HG02970 (cell line): ENCODE measurements around the gene NEDD1.

Experiments
- ATAC-seq: cut with Tn5 transposase; IDR thresholded peaks from one replicate; pipeline ENCODE4 v1.9.1; 2021; ENCODE audit warnings: mild to moderate bottlenecking, moderate library complexity, moderate number of reproducible peaks; ENCODE audit not compliant: unreplicated experiment, low FRiP score

The NEDD1 gene, protein sequence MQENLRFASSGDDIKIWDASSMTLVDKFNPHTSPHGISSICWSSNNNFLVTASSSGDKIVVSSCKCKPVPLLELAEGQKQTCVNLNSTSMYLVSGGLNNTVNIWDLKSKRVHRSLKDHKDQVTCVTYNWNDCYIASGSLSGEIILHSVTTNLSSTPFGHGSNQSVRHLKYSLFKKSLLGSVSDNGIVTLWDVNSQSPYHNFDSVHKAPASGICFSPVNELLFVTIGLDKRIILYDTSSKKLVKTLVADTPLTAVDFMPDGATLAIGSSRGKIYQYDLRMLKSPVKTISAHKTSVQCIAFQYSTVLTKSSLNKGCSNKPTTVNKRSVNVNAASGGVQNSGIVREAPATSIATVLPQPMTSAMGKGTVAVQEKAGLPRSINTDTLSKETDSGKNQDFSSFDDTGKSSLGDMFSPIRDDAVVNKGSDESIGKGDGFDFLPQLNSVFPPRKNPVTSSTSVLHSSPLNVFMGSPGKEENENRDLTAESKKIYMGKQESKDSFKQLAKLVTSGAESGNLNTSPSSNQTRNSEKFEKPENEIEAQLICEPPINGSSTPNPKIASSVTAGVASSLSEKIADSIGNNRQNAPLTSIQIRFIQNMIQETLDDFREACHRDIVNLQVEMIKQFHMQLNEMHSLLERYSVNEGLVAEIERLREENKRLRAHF

DNA sequence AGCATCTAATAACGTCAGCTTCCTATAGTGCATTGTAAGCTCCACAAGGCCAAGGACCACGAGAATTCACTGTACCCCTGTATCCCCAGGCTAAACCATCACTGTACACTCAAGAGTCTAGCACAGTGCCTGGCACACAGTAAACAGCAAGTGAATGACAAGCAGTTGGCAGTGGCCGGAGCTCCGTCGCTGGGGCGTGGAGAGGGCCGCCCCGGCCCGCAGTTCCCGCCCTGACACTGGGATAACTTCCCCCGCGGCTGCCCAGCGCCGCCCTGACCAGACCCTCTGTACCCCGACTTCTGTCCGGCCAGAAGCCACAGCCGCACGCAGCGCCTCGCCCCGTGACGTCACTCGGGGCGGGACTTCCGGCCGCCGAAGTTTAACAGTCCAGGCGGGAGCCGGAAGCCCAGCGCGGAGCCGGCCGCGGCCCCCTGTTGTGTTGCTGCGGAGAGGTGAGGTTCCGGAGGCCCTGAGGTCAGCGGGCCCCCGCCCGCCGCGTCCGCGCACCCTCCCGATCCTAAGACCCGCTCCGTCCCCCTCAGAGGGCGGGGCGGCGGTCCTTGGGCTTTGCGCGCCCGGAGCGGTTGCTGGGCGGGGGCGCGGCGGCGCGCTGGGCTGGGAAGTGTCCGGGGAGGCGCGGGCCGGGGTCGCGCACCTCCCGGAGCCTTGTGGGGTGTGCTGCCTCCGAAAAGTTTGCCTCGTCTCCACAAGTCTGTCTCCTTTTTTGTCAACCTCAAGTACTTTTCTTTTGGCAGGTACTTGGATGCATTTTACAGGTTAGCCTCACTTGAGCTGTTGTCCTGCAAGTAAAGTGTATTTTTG lies at the start of gene NEDD1:
TSS of gene NEDD1 (plus strand) at position 409 of the 822 bp plus-strand sequence. CDS start 2,503 bp downstream, outside the sequence.
- ATAC-seq, result peak; percentile 97

DNA sequence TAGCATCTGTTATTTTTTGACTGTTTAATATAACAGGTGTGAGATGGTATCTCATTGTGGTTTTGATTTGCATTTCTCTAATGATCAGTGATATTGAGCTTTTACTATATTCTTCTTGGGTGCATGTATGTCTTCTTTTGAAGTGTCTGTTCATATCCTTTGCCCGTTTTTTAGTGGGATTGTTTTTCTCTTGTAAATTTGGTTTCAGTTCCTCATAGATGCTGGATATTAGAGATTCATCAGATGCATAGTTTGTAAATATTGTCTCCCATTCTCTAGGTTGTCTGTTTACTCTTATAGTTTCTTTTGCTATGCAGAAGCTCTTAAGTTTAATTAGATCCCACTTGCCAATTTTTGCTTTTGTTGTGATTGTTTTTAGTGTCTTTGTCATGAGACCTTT lies 48.9 kb upstream of the NEDD1 start:
- ATAC-seq, result no peak

DNA sequence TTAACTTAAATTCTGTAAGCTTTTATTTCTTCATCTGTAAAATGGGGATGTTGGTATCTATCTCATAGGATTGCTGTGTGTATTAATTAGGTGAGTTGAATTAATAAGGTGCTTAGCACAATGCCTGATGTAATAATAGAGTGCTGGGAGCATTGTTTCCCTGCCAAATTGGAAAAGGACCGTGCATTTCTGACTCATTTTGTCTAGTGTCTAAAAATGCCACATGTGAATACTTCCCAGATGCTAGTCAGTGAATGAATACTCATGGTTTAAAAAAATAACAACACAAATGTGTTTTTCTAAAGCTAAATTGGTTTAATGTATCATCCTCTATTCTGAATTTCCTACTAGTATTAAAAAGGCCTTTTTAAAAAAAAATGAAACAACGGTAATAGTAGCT lies 45.4 kb upstream of the NEDD1 start:
- no peak for ATAC-seq

DNA sequence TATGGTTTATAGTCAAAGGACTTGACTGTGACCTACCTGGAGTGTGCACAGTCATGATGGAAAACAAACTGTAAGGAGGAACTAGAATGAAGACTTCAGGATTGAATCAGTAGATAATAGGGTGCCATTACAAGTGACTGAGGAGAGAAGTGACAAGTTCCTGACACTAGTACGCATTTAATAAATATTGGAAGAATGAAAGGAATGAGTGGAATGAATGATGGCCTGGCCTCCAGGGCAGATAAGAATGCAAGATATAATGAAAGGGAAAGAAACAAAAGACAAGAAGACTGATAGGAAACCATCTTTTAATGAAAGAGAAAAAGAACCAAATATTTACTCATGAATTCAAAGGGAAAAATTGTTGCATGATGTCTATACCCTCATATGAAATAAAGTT lies 44.7 kb upstream of the NEDD1 start:
- no peak for ATAC-seq

DNA sequence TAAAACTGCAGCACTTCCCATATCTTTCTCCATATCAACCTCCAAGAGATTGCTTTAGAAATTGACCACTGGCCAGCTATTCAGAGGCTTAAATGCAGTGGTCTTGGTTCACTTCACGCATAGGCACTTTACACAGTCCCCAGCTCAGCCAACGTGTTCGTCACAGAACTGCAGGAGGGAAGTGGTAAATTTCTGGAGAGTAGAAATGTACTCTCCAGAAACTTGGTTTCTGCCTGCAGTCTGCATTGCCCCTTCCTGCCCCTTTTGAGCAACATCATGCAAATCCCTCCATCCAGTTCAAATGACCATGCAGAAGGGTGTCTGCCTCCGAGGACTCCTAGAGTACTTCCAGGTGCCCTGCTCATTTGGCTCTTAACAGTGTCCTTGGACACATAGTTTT lies 42.7 kb upstream of the NEDD1 start:
- no peak for ATAC-seq

DNA sequence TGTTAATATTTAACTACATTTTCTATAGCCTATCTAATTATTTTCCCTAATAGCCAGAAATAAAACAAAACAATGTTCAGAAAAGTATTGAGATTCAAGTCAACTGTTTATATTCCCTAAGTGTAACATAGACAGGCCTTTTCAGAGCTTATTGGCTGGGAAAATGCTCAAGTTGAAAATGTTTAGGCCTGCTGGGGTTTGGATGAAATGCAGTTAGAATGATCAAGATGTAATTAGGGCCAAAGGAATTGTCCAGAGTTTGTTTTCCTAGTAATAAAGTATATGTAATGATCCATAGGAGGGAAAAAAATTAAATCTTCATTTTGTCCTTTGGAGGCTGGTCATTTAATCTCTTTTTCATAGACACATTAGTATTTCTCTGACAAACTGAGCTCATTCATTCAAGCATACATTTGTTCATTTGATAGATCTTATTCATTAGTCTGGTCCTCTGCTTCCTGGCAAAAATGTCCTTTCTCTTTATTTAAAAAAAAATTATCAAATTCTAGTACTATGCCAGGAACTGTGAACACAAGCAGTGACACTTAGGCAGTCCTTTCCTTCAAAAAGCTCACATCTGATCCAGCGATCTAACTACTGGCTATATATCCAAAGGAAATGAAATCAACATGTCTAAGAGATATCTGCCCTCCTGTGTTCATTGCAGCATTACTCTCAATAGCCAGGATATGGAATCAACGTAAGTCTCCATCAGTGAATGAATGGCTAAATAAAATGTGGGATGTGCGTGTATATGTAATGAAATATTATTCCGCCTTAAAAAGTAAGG lies 40.1 kb upstream of the NEDD1 start:
- ATAC-seq, result no peak

DNA sequence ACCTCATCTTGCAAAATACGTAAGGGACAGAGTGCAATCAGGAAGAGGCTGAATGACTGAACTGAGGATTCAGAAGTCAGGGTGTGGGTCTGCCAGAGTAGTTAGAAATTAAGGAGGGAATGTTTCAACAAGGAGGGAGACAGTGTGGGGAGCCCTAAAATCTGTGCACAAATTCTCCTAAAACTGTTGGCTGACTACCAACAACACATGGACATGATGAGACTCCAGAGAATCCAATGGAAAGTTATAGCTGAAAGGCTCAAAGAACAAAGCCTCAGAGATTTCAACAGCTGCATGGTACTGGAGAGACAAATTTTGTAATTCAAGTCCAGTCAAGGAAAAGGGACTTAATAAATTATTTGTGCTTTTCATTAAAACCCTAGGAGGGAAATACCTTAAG lies 36.1 kb upstream of the NEDD1 start:
- ATAC-seq, result no peak

DNA sequence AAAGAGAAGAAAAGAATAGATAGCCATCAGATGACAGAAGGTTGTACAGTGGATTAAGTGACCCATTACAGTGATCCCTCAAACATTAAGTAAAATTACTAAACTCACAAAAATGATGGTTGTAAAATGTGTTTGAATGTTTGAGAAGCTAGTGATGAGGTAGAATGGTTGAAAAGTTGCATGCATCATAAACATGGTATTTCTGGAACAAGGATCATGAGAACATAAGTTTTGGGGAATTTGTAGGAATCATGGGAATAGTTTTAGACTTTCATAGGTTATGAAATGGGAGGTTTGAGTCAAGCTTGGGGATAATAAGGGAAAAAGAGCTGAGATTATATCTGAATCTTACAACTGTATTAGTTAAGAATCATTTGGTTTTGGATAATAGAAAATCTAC lies 34.1 kb upstream of the NEDD1 start:
- ATAC-seq, result no peak

DNA sequence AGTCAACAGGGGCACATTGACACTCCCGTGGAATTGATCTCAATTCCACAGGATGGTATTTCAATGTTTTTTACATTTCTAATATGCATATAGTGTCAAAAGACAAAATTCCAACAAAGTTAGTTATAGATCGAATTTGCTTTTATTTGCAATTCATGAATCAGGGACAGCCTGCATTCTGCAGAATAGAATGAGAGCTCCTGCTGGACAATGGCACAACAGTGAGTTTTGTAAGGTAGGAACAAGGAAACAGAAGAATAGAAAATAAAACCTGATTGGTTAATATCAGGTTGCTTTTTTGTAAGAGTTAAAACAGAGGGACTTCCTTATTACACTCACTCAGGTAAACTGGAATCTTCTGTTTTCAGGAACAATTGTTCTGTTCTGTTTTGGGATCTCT lies 32.8 kb upstream of the NEDD1 start:
- no peak for ATAC-seq

DNA sequence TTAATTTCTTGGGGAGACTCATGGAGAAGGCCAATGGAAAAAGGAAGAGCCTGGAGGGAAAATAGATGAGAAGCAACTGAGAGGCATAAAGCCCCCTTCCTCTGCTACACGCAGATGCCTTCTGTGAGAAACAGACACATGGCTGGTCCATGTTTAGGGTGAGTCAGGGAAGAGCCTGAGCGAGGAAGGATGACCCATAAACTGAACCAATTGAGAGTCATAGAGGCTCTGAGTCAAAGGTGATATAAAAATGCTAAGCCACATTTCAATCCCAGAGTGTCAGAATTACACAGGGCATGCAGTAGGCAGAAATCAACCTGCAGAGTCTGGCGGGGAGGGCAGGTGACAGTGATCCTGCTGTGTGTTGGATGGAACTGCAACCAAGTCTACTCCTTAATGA lies 30.1 kb upstream of the NEDD1 start:
- ATAC-seq, result no peak

DNA sequence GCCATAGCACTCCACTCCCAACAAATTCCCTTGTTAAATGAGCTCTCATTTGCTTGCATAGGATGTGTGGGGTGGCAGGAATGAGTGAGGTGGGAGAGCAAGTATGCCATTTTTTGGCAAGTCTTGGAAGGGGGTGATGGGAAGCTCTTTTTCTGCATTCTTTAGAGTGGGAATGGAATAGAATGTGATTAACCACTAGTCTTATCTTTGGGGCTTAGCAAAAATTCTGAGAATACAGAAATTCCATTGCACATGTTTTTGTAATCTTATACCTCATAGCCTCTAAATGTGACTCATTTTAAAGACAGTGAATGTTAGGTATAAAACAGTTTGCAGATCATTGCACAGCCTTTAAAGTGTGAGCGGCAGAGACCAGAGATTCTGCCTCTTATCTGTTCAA lies 28.4 kb upstream of the NEDD1 start:
- no peak for ATAC-seq

DNA sequence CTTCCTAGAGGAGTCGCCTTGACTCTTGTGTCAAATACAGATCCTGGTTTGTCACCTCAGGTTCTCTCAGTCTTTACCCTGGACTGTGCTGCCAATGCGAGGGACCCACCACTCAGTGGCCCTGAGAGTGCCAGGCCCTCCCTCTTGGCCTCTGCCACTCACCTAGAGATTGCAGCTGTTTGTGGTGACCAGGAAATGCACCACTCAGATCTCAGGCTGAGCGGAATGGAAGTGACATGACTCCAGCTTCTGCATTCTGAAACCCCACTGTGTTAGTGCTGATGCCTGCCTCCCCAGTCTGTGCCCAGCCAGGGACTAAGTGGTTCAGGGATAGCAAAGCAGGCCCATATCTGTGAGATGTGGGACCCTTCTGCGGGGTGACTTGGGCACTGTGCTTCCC lies 27.8 kb upstream of the NEDD1 start:
- no peak for ATAC-seq

DNA sequence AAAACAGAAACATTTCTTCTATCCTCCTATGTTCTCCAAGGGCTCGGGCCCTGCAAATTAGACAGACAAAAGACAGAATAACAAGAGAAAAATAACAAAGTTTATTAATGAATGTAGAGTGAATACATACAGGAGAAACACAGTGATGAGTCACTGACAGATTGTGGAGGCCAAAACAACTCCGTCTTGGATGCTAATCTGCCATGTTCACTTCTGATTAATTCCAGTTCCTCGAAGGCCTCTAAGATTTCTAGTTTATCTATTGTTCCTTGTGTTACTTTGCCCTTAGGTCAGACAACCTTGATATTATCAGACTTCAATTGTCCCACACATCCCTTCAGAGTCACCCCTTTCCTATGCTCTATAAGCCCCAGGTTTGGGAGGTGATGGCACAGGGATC lies 26.8 kb upstream of the NEDD1 start:
- no peak for ATAC-seq

DNA sequence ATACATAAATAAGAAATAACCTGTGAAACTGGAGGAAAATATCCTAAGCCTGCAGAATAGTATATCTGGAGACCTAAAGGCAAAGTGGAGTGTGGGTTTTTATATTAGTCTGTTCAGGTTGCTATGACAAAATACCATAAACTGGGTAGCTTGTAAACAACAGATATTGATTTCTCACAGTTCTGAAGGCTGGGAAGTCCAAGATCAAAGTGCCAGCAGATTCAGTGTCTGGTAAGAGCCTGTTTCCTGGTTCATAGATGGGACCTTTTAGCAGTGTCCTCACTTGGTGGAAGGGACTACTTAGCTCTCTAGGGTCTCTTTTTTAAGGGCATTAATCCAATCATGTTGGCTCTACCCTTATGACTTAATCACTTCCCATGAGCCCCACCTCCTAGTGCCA lies 25.4 kb upstream of the NEDD1 start:
- ATAC-seq, result no peak

DNA sequence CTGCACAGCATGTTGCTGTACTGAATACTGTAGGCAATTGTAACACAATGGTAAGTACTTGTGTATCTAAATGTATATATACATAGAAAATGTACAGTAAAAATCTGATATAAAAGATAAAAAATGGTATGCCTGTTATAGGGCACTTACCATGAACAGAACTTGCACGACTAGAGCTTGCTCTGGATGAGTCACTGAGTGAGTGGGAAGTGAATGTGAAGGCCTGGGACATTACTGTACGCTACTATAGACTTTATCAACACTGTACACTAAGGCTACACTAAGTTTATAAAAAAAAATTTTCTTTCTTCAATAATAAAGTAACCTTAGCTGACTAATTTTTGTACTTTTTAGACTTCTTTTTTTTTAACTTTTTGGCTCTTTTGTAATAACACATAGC lies 24.2 kb upstream of the NEDD1 start:
- ATAC-seq, result no peak

DNA sequence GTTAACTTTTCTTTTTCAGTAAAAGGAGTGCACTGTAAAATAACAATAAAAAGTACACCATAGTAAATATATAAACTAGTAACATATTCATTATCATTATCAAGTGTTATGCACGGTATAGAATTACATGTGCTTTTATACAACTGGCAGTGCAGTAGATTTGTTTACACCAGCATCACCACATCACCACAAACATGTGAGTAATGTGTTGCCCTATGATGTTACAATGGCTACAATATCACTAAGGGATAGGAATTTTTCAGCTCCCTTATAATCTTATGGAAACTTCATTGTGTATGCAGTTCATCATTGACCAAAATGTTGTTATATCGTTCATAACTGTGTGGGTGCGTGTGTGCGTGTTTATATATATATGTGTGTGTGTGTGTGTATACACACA lies 23.5 kb upstream of the NEDD1 start:
- ATAC-seq, result no peak

DNA sequence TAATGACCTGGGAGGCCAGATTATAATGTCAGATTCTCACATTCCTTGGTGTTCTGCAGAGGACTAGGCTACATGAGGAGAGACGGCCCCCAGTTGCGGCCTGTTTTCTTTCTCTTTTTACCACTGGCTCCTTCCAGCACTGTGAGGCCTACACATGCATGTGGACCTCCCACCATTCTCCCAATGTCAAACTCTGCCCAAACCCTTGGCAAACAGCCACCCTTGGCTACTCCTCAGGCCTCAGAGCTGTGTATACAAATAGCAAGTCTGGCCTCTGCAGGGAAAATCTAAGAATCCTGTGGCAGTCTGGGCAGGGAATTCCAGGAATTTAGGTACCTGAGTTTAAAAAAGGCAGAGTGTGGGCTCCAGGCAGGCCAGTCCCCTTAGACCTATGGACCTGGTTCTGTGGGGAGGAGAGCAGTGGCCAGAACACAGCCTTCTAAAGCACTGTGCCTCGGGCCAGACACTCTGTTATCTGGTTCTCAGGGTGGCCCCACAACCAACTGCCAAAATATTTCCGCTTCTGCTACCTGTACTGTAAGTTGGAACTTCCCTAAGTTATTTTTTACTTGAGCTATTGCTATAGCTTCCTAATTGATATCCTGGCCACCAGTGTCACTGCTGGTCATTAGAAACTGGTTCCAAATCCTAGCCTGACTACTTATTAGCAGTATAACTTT lies 19.9 kb upstream of the NEDD1 start:
- no peak for ATAC-seq

DNA sequence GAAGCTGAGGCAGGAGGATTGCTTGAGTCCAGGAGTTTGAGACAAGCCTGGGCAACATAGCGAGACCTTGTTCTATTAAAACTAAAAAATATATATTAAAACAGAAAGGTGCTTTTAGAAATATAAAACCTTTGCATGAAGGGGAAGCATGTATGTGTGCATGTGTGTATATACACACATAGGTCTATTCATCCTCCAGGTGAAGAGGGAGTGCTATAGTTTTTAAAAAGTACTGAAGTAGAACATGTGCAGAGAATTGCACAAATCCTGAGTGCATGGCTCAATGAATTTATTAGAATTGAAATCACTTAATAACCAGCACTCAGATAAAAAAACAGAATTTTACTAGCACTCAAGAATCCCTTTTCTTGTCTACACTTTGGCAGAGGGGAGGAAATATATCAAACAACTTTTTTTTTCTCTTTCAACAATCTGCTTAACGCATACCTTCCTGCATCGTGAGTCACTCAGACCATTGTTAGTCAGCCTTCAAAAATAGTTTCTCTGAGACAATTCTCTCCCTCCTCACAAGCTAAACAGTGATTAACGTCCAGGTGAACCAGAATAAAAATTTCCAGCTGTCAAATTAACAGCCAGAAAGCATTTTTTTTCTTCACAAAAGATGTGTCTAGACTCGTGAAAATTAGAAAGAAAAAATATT lies 17.7 kb upstream of the NEDD1 start:
- ATAC-seq, result no peak

DNA sequence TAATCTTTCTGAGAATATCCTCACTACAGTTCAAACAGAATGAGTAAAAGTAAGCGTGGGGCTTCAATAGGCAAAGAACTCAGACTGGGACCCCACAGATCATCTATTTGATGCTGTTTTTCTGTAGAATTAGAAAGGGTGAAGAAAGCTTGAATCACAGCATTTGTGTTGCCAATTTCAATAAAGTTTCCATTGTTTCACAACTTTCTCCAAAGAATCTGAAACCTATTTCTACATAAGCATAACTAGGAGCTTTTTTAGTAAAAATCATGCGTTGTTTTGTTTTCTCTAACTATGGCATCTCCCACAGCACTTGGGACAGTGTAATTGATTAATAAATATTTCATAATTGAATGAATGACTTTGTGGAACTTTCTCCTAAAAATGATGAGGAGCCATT lies 16.7 kb upstream of the NEDD1 start:
- ATAC-seq, result no peak
